Activated CD4-positive, alpha-beta T cell treated with anti-CD3 and anti-CD28 coated beads, Interleukin-2, amount 50 U/mL, for 24 hours (primary cell): ENCODE data around the gene MICAL3.
"Not testable (repeated sequence)": the region's sequence is repeated elsewhere in the genome, so short reads cannot be mapped to it uniquely, and the experiment has no call there.

ENCODE experiments used
- DNase-seq, 2 donors: peaks; one replicate each; pipeline ENCODE4 v3.0.0-alpha.2; 2020; ENCODE audit warnings: low read depth in 1 of 2, low spot score in 1 of 2

The MICAL3 gene

DNA sequence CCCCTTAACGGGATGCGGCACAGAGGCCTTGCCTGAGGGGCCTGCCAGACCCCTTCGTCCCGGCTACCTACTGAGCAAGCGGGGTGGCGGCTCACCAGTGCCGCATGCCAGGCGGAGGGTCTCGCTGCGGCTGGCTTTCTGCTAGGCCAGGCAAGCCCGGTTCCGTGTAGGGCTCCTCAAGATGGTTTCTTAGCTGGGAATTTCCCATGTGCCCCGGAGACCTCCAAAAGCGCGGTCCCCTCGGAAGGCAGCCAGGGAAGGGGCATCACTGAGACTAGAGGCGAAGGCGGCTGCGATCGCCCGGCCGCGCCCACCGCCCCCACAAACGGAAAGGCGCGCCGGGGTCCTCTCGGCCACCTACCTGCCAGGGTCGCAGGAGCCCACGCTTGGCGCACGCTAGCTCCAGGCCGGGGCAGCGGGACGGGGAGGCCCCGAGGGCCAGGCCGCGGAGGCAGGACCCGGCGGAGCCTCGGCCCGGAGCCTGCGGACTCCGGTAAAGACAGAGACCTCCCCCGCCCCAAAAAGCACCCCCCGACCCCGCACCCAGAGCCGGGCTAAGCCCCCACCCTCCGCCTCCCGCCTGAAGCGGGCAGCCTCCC is 23.8 kb downstream of the MICAL3 start:
- DNase-seq: no peak

DNA sequence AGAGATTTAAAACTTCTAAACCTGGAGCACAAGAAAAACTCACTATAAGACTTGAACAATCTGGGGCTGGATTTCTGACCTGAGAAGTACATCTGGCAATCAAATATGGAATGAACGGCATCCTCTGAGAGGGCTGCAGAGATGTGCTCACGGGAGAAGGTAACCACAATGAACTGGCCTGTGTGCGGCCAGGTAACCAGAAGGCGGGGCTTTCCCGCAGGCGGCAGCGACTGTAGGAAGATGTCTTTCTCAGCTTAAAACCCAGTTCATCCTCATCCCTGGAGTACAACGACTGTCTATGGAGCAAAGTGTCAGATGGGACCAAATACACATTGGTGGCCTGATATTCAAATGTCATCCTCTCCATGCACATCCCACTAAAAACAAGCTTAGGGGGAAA is 24.5 kb downstream of the MICAL3 start:
- DNase-seq: no peak

DNA sequence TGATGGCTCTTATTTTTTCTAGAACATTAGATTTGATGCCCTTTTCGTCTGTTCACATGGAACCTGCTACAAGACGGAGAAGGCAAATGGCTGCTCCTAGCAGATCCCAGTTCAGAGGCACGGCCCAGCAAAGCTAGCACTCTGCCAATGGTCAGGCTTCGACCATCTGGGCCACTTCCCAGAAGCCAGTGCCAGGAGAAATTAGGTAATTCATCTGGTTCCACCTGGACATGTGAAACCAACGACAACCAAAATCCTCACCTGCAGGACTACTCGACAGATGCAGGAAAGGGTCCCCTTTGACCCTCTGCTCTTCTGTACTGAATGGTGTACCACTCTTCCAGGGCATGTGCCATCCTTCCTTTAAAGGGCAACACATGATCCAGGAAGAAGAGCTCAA is 25.4 kb downstream of the MICAL3 start:
- no peak for DNase-seq

DNA sequence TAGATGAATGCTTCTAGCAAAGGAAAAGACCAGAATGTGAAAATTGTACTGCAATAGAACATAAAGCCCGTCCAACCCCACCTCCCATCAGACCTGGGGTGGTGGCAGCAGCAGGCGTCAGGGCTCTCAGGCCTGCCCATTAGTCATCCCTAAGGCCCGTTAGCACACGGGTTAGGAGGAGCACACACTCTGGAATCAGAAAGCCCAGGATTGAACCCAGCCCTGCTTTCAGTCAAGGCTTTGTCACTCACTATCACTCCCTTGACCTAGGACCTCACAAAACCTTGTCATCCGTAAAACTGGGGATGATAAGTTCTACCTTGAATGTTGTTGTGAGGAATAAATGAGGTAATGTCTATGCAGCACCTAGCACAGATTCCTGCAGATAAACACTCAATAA is 26.9 kb downstream of the MICAL3 start:
- DNase-seq: no peak

DNA sequence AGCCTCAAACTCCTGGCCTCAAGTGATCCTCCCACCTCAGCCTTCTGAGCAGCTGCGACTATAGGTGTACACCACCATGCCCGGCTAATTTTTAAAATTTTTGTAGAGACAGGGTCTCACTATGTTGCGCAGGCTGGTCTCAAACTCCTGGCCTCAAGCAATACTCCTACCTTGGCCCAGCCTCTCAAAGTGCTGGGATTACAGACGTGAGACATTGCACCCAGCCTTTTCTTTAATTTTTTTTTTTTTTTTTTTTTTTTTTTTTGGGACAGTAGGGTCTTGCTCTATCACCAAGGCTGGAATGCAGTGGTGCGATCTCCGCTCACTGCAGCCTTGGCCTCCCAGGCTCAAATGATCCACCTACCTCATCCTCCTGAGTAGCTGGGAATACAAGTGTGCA is 29.1 kb downstream of the MICAL3 start:
- DNase-seq: not testable (repeated sequence)

DNA sequence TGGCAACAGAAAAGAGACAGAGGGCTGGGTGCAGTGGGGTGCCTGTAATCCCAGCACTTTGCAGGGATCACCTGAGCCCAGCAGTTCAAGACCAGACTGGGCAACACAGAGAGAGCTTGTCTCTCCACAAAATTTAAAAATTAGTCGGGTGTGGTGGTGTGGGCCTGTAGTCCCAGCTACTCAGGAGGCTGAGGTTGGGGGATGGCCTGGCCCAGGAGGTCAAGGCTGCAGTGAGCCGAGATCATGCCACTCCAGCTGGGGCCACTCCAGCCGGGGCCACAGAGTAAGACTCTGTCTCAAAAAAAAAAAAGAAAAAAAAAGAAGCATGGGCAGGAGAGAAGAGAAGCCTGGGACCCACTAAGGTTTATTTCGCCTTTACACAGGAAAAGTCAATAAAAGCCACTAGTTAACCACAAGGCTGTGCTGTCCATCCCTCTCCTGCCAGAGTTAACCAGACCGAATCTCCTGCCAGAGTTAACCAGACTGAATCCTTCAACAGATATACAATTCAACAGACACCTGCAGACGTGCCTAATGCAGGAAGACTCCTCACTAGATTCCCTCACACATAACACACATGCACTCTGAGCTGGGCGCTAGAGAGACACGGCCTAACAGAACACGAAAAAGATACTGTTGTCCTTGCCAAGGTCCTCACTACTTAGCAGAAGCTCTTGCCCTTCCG is 29.8 kb downstream of the MICAL3 start:
- DNase-seq: no peak

DNA sequence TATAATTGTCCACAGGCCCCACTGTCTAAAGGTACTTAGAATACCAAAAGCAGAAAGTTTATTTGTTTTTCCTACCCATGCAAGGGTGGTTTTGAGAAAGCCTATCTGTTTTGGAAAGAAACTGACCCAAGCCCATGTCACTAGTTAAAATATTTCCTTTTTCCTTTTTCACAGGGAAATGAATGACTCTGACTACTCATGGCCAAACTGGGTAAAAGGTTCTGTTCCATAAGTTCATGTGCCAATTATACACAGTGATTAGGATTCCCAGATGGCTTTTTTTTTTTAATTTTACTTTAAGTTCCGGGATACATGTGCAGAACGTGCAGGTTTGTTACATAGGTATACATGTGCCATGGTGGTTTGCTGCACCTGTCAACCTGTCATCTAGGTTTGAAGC is 31.4 kb downstream of the MICAL3 start:
- not testable (repeated sequence) for DNase-seq

DNA sequence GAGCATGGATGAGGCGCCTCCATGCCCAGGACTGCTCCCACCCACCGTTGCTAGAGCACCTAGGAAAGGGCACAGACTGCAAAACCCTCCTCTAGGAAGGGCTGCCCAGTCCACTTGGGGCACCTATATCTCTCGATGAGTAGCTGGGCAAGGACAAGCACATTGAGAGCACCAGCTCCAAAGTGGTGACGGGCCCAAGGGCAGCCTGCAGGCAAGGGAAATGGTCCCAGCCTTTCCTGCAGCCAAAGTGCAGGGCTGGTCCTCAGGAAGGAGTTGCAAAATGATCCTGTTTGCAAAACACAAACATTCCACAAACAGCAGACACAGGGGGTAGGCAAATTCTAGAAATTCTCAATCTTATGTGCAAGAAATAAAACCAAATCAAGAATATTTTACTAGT is 32.4 kb downstream of the MICAL3 start:
- DNase-seq: not testable (repeated sequence)

DNA sequence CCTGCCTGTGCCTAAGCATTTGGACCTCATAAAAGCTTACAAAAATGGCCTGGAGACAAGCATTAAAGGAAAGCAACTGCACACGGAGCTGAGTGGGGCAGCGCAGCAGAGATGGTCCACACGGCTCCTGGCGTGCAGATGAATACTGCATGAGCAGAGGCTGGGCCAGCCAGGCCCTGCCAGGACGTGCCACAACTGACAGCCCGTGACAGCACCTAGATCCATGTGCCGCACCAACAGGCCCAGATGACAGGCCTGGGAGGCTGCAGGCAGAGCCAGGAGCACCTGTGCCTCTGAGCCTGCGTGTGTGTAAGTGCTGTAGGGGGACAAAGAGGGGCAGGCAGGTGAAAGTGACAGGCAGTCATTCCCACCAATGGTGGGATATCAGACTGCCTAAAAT is 33.4 kb downstream of the MICAL3 start:
- DNase-seq: no peak

DNA sequence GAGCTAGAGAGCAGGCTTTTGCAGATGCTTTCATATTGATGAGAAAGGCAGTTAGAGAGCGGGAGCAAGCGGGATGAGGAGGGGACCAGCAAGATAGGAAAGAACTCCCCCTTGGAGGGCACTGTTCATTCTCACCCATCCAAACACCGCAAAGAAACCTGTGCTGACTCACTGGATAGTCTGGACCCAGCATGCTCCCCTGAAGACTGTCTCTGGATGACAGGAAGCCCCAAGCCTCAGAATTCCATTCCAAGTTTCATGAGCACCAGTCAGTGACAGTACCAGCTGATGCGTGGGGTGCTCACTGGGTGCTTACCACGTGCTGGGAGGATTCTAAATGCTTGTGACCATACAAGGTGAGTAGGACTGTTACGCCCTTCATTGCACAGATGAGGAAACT is 34.2 kb downstream of the MICAL3 start:
- DNase-seq: no peak

DNA sequence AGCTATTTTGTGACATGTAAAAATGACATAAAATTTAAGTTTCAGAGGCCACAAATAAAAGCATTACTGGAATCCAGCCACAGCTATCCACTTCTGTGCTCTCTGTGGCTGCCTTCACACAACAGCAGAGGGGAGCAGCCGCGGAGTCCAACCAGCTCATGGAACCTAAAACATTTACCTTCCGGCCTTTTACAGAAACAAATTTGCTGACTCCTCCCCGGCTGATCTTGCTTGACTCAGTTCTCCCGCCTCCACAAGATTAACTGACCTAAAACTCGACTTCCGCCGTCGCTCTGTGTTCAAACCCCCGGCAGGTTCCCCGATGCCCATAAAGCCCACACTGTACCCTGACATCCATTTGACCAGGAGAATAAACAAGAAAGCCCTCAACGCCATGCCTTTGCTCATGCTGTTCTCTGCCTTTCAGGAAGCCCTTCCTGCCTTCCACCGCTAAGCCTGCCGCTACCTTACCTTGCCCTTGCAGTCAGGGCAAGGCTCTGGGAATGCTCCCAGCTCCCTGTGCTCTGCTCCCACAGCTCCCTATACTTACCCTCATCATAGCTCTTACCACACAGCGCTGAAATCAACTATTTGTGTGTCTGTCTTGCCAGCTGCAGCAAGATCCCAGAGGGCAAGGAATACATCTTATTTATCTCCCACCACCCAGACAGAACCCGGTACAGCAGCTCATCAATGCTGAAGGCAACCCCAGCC is 35.4 kb downstream of the MICAL3 start:
- DNase-seq: no peak

DNA sequence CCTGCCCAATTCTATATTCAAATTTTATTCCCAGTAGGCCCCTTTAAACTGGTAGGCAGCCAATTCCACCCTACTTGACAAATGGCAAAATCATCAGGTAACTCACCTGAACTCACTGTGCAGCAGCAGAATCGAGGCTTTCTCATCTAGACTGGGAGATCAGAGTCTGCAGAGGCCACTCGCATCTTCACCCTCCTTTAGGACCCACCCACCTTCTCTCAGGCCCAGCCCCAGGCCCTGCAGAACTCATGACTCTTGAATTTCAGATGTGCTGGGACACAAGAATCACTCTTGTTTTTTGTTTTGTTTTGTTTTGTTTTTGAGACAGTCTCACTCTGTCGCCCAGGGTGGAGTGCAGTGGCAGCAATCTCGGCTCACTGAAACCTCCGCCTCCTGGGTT is 38.8 kb downstream of the MICAL3 start:
- DNase-seq: no peak

DNA sequence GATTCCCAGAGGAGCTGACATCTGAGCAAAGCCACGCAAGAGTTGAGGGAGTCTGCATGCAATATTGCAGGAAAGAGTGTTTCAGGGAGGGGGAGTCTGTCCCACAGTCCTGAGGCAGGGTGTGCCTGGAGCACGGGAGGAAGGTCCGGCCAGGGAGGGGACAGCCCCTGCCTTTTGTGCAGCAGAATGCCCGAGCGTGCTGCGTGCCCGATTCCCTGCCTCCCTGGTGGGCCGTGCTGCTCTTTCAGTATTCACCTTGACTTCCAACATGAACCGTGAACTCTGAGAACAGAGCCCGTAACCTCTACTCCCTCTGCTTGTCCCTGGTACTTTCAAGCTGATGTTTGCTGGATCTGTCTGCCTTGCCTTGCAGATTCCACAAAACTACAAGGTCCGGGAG is 39.3 kb downstream of the MICAL3 start:
- not testable (repeated sequence) for DNase-seq

DNA sequence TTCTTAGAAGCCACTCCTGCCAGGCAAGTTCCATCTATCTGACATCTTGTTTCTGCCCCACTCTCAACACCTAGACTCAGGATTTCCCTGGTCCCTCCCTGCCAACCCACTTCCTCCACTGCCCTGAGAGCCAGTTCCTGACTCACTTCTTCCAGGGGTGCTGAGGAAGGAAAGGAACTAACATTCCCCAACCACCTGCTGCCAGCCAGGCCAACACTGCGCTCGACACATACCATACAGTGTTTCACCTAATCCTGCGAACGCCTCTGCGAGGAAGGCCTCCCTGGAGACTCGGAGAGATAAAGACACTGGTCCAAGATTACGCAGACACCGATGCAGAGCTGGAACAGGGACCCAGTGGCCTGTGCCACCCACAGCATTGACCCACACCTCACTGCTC is 40.2 kb downstream of the MICAL3 start:
- DNase-seq: no peak

DNA sequence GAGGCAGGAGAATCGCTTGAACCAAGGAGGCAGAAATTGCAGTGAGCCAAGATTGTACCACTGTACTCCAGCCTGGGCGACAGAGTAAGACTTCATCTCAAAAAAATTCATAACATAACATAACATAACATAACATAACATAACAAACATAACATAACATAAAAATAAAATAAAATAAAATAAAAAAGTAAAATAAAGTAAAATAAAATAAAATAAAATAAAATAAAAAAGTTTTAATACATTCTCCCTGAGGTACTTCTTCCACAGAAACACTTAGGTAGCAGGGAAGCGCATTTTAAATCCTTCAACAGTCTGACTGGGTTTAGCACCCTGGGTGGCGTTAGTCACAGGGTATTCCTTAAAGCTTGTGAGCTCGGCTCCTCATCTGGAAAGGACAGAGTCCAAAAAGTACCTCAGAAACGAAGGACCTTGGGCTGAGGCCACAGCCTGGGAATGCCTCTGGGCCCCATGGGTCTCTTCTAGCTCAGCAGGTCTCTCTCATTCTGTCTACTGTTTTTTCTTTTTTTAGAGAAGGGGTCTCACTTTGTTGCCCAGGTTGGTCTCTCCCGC is 41.7 kb downstream of the MICAL3 start:
- DNase-seq: no peak

DNA sequence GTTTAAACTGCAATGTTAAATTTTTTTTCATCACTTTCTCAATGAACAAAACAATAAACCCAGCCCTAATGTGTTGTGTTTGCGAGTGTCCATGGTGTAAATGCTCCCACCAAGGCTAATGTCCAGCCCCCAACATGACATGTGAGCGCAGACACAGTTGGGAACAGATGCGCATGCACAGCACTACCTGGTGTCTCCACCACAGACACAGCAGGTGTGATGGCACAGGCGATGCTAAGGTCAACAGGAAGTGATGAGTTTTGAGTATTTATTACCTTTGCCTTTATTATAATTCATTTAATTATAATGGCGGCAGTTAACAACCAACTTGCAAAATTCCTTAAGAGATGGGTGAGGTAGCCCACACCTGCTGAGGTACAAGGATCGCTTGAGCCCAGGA is 42.9 kb downstream of the MICAL3 start:
- DNase-seq: no peak

DNA sequence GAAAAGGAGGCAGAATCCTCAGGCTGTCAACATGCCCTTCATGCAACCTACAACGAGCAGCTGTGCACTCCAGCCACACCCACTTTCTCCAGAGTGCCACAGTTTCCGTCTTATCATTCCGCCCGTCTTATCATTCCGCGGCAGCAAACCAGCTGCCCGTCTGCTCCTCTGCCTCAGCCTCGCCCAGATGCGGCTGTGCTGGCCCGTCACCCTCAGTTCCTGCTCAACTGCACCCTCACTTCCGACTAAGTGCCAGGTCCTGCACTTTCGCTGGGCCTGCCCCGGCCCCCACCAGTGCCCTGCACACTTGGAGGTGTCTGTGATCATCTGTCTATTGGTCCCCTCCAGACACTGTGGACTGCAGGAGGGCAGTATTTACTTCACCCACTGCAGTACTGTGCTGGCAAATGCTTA is 43.7 kb downstream of the MICAL3 start:
- peak in 1 of 2 donors; percentile 18 for DNase-seq

DNA sequence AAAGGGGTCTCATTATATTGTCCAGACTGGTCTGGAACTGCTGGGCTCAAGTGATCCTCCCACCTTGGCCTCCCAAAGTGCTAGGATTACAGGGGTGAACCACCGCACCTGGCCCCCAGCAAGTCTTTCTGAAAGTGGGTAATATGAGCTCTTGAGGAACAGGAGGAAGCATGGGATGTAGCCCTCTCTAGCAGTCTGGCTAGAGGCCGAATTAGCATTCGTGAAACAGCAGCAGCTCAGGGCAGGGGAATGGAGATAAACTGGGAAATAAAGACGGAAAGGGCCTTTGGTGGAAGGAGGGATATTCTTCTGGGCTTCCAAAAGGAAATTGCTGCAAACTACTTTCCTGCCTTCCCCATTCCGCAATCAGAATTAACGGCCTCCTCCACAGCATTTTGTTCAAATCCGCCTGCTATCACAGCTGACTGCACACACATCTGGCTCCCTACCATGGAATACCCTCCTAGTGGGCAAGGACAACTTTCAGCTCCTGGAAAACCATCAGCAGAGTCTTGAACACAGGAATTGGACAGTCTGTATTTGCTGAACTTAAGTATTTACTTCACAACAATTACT is 44.3 kb downstream of the MICAL3 start:
- DNase-seq: no peak

DNA sequence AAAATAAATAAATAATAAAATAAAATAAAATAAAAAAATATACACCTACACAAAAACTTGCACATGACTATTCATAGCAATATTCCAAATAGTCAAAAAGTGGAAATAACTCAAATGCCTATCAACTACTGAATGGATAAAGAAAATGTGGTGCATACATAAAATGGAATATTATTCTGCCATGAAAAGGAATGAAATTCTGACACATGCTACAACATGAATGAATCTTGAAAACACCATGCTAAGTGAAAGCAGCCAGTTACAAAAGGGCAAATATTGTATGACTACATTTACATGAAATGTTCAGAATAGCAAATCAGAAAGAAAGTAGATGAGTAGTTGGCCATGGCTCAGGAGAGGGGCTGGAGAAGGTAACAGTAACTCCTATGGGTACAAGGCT is 46.3 kb downstream of the MICAL3 start:
- DNase-seq: no peak

DNA sequence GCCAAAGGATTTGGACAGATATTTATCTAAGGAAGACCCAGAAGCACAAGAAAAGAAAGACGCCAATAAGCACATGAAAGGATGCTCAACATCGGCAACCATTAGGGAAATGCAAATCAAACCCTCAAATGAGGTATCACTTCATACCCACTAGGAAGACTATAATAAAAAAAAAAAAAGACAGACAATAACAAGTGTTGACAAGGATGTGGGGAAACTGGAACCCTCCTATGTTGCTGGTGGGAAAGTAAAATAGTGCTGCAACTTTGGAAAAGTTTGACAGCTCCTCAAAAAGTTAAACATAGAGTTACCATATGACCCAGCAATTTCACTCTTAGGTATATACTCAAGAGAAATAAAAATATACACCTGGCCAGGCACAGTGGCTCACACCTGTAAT is 47.0 kb downstream of the MICAL3 start:
- DNase-seq: no peak

DNA sequence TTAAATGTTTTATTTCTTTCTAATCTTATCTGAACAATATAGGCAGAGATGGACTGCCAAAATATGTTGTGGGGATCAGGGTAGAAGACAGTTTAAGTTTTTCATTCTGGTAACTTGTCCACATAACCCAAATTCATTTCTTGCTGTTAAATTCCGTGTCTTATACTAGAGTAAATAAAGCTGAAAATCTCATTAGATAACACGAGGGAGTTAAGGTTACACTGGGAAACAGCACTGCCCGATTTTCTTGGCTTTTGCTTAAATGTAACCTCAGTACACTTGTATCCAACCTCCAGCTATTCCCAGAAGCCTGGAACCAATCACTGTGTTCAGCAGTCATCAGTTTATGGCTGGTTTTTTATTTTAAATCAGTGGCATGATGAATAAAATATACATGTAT is 48.2 kb downstream of the MICAL3 start:
- no peak for DNase-seq
